Measurements from ENCODE around the gene MRPL39.

DNA sequence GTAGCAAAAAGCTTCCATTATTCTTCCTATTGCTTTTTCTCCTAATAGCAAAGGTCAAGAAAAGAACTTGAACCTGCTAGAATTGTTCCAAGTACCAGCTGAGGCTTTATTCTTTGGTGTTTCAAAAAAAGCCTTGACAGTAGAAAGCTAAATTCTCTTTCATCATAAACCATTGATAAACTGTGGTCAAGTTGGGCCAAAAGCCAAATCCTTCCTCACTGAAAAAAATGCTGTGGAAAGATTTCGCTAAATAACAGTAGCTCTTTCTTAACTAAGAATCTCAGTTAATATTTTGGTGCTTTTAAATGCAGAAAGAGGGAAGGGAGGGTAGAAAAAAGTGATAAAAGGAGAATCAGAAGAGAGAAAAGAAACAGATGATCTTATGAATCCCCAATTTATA, 17.8 kb upstream of the MRPL39 start:
- TF ChIP-seq YY1 (IDR thresholded peaks at IDR 0.05; ENCODE audit: low read depth), result no peak
- TF ChIP-seq, protein P1, sequence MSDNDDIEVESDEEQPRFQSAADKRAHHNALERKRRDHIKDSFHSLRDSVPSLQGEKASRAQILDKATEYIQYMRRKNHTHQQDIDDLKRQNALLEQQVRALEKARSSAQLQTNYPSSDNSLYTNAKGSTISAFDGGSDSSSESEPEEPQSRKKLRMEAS (IDR thresholded peaks at IDR 0.05), result no peak
- TF ChIP-seq EP300 (IDR thresholded peaks at IDR 0.05; ENCODE audit: borderline replicate concordance), result no peak
- TF ChIP-seq, protein P2, sequence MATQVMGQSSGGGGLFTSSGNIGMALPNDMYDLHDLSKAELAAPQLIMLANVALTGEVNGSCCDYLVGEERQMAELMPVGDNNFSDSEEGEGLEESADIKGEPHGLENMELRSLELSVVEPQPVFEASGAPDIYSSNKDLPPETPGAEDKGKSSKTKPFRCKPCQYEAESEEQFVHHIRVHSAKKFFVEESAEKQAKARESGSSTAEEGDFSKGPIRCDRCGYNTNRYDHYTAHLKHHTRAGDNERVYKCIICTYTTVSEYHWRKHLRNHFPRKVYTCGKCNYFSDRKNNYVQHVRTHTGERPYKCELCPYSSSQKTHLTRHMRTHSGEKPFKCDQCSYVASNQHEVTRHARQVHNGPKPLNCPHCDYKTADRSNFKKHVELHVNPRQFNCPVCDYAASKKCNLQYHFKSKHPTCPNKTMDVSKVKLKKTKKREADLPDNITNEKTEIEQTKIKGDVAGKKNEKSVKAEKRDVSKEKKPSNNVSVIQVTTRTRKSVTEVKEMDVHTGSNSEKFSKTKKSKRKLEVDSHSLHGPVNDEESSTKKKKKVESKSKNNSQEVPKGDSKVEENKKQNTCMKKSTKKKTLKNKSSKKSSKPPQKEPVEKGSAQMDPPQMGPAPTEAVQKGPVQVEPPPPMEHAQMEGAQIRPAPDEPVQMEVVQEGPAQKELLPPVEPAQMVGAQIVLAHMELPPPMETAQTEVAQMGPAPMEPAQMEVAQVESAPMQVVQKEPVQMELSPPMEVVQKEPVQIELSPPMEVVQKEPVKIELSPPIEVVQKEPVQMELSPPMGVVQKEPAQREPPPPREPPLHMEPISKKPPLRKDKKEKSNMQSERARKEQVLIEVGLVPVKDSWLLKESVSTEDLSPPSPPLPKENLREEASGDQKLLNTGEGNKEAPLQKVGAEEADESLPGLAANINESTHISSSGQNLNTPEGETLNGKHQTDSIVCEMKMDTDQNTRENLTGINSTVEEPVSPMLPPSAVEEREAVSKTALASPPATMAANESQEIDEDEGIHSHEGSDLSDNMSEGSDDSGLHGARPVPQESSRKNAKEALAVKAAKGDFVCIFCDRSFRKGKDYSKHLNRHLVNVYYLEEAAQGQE (IDR thresholded peaks at IDR 0.05; ENCODE audit: low read depth), result no peak
- no peak for TF ChIP-seq TEAD4 (IDR thresholded peaks at IDR 0.05)
- TF ChIP-seq TAF1 (IDR thresholded peaks at IDR 0.05; ENCODE audit: low read depth), result no peak
- no peak for TF ChIP-seq RAD21 (IDR thresholded peaks at IDR 0.05; ENCODE audit: low read depth)
- TF ChIP-seq CREB1 (IDR thresholded peaks at IDR 0.05; ENCODE audit: low read depth), result no peak
- TF ChIP-seq ZBTB7A (IDR thresholded peaks at IDR 0.05; ENCODE audit: low read depth), result no peak
- TF ChIP-seq FOXM1 (IDR thresholded peaks at IDR 0.05; ENCODE audit: borderline replicate concordance, low read depth), result no peak
- TF ChIP-seq EGR1 (IDR thresholded peaks at IDR 0.05), result no peak
- TF ChIP-seq, protein P3, sequence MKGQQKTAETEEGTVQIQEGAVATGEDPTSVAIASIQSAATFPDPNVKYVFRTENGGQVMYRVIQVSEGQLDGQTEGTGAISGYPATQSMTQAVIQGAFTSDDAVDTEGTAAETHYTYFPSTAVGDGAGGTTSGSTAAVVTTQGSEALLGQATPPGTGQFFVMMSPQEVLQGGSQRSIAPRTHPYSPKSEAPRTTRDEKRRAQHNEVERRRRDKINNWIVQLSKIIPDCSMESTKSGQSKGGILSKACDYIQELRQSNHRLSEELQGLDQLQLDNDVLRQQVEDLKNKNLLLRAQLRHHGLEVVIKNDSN (IDR thresholded peaks at IDR 0.05), result no peak
- no peak for TF ChIP-seq TCF12 (IDR thresholded peaks at IDR 0.05; ENCODE audit: low read depth)

Measured in Ishikawa (cell line).